Thymus (tissue), 14 donors: ENCODE results near the gene CCK. TPM values are rescaled to one million over a fixed set of nuclear protein-coding genes. Genes with fewer than 3 reads are reported as not detected.

Experiments
- DNase-seq, 9 donors: peaks; one replicate each; pipeline ENCODE4 v3.0.0-alpha.2; 2013; ENCODE audit warnings: low spot score in 9 of 9, low read depth in 6 of 9, missing footprints in 1 of 9
- H3K27ac ChIP-seq, 2 donors: one replicate each; pipeline ENCODE4 v1.5.1; 2013; ENCODE audit warnings: control low read depth in 1 of 2, low read depth in 1 of 2, low read length in 1 of 2, mild to moderate bottlenecking in 1 of 2, moderate library complexity in 1 of 2
- H3K27me3 ChIP-seq, 2 donors: one replicate each; pipeline ENCODE4 v1.5.1; 2013; ENCODE audit warnings: low read length in 1 of 2; ENCODE audit not compliant: control insufficient read depth in 2 of 2, insufficient read depth in 1 of 2
- H3K36me3 ChIP-seq, 2 donors: one replicate each; pipeline ENCODE4 v1.5.1; 2013; ENCODE audit warnings: low read length in 1 of 2, mild to moderate bottlenecking in 1 of 2, moderate library complexity in 1 of 2; ENCODE audit not compliant: control insufficient read depth in 2 of 2, insufficient read depth in 2 of 2
- H3K4me1 ChIP-seq, 2 donors: one replicate each; pipeline ENCODE4 v1.5.1; 2013; ENCODE audit warnings: low read length in 2 of 2; ENCODE audit not compliant: control insufficient read depth in 2 of 2, insufficient read depth in 2 of 2
- H3K4me3 ChIP-seq, 2 donors: one replicate each; pipeline ENCODE4 v1.5.1; 2013; ENCODE audit warnings: low read length in 2 of 2, control low read depth in 1 of 2, mild to moderate bottlenecking in 1 of 2
- H3K9me3 ChIP-seq, 2 donors: one replicate each; pipeline ENCODE4 v1.5.1; 2013; ENCODE audit warnings: low read length in 1 of 2, mild to moderate bottlenecking in 1 of 2; ENCODE audit not compliant: control insufficient read depth in 2 of 2, insufficient read depth in 1 of 2
- WGBS: extraction: QIAGEN DNeasy Blood & Tissue Kit; methylation state at CpG from one replicate; pipeline ENCODE4 v1.1.7; 2013; 5-methylcytosine and 5-hydroxymethylcytosine counted together
- long read RNA-seq, 10 donors: transcript quantifications; one replicate each; lab custom pipeline, GENCODE V29; 2026
- polyA plus RNA-seq: library from polyadenylated mRNA; stranded (reverse); fragments of 200-250 nt; gene quantifications from one replicate; pipeline ENCODE4 v1.2.3, GENCODE V29; 2013
- total RNA-seq: library from RNA; stranded (reverse); fragments of 120-200 nt; gene quantifications from one replicate; pipeline ENCODE4 v1.2.4, GENCODE V29; 2013
- donor health status: healthy.

Gene CCK, protein sequence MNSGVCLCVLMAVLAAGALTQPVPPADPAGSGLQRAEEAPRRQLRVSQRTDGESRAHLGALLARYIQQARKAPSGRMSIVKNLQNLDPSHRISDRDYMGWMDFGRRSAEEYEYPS
- total RNA-seq (2.2 TPM), polyA plus RNA-seq (9.0 TPM)
- long read RNA-seq, donor 1, result 0 reads
- long read RNA-seq, donor 2, partial matches to known transcripts, result 0 of 1 reads
- long read RNA-seq, donor 2, other reads (novel, unspliced or antisense), result 0 of 1 reads
- long read RNA-seq, donor 3, result 0 reads
- long read RNA-seq, donor 4, result 0 reads
- long read RNA-seq, donor 5, partial matches to known transcripts, result 0 of 1 reads
- long read RNA-seq, donor 5, other reads (novel, unspliced or antisense), result 0 of 1 reads
- long read RNA-seq, donor 6, partial matches to known transcripts, result 0 of 1 reads
- long read RNA-seq, donor 6, other reads (novel, unspliced or antisense), result 0 of 1 reads
- long read RNA-seq, donor 7, partial matches to known transcripts, result 0 of 2 reads
- long read RNA-seq, donor 7, other reads (novel, unspliced or antisense), result 0 of 2 reads
- long read RNA-seq, donor 8, result 0 reads
- long read RNA-seq, donor 9, result 0 reads
- long read RNA-seq, donor 10, result 0 reads

GRCh38 chr3:42266085-42266484, at the start of gene CCK:
Gene CCK (minus strand): TSS chr3:42266185. CDS start chr3:42263630, 2,555 bp downstream.
- peaks cover 0 to 22% of the 10 kb centered on the region in 2 donors for H3K4me1 ChIP-seq
- 64% methylated on average over 16 of the region's 16 CpGs for WGBS
- H3K27me3 ChIP-seq, result peaks cover 47 to 81% of the 10 kb centered on the region in 2 donors
- H3K9me3 ChIP-seq, result peaks cover 3 to 13% of the 10 kb centered on the region in 2 donors
- no peak within 1 kb of the TSS for H3K27ac ChIP-seq
- H3K4me3 ChIP-seq, result no peak within 1 kb of the TSS
- DNase-seq, result no peak
- no peaks in the 10 kb centered on the region for H3K36me3 ChIP-seq

- DNase-seq, result no peak
- H3K36me3 ChIP-seq, result no peaks in the 10 kb centered on the region
- H3K4me1 ChIP-seq, result no peaks in the 10 kb centered on the region
- no peak overlapping the region for H3K4me3 ChIP-seq
- WGBS, result 78% methylated on average over 2 of the region's 2 CpGs
- no peak overlapping the region for H3K27ac ChIP-seq
- peaks cover 0 to 6% of the 10 kb centered on the region in 2 donors for H3K9me3 ChIP-seq
- no peaks in the 10 kb centered on the region for H3K27me3 ChIP-seq
These were observed 48.4 kb upstream of the CCK start for GRCh38 chr3:42314411-42314810.

DNA sequence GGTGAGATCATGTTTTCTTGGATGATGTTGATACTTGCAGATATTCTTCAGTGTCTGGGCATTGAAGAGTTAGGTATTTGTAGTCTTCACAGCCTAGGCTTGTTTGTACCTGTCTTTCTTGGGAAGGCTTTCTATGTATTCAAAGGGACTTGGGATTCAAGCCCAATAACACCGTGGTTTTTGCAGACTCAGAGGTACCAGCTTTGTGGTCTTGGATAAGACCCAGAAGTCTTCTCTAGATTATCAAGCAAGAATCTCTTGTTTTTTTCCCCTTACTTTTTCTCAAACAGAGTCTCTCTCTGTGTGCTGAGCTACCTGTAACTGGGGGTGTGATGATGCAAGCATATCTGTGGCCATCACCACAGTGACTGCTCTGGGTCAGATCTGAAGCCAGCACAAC, 42.7 kb upstream of the CCK start:
- Histone ChIP-seq H3K36me3 (no peaks in the 10 kb centered on the region), H3K27ac (no peak overlapping the region), H3K4me3 (no peak overlapping the region), H3K9me3 (no peaks in the 10 kb centered on the region), H3K4me1 (peaks cover 0 to 4% of the 10 kb centered on the region in 2 donors), H3K27me3 (no peaks in the 10 kb centered on the region)
- 88% methylated on average over 1 of the region's 1 CpG for WGBS
- no peak for DNase-seq

DNA sequence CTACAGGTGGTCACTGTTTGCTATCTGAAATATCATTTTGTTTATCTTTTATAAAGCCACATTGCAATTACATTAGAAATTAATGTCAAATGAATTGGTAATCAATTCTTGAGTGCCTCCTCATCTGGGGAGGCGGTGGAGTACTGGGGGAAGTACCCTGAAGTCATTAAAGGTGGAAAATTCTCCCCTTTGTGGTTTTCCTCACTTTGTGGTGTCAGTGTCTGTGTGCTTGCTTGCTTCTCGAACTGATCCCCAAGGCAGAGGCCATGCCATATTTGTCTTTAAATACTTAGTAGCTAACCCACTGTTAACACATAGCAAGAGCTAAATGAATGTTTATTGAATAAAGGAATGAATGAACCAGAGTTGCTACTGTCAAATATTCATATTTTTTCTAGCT, 40.5 kb upstream of the CCK start:
- H3K9me3 ChIP-seq, result no peaks in the 10 kb centered on the region
- peaks cover 0 to 13% of the 10 kb centered on the region in 2 donors for H3K4me1 ChIP-seq
- H3K27me3 ChIP-seq, result no peaks in the 10 kb centered on the region
- no peak overlapping the region for H3K27ac ChIP-seq
- no peak for DNase-seq
- no peak overlapping the region for H3K4me3 ChIP-seq
- 40% methylated on average over 2 of the region's 2 CpGs for WGBS
- no peaks in the 10 kb centered on the region for H3K36me3 ChIP-seq

DNA sequence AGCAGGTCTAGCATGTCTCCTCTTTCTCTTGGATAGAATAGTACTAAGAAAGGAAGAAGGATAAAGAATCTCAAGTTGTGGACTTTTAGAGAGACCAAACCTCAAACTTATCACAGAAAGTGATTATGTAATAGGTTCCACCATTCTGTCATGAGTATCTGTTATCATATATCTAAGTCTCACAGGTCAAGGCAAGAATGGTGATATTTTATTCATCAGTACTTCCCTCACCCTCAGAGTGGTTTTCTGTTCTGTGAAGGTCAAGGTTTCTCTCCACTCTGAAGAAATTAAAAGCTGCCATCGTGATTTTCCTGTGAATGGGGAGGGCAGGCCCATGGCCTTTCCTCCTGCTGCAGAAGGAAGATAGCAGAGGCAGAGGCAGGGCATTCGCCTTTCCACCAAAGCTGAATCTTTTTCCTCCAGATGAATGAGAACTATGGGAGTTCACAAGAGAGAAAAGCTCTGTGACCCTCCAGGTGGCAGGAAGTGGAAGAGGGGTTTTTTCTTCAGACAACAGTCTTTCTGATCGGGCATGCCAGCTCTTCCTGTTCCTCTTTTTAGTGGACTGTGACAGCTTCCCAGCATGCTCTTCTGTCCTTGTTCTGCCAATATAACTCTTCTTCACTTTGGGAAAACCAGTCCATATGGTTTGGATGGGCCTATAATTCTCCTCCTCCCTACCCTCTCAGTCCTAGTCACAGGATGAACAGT, 37.1 kb upstream of the CCK start:
- WGBS, result 2% methylated on average over 3 of the region's 3 CpGs
- Histone ChIP-seq H3K27me3 (no peaks in the 10 kb centered on the region), H3K4me1 (peaks cover 0 to 16% of the 10 kb centered on the region in 2 donors), H3K27ac (no peak overlapping the region), H3K4me3 (no peak overlapping the region), H3K9me3 (no peaks in the 10 kb centered on the region), H3K36me3 (no peaks in the 10 kb centered on the region)
- DNase-seq, result peak in 5 of 9 donors; percentile 1 to 51 (median 10)

DNA sequence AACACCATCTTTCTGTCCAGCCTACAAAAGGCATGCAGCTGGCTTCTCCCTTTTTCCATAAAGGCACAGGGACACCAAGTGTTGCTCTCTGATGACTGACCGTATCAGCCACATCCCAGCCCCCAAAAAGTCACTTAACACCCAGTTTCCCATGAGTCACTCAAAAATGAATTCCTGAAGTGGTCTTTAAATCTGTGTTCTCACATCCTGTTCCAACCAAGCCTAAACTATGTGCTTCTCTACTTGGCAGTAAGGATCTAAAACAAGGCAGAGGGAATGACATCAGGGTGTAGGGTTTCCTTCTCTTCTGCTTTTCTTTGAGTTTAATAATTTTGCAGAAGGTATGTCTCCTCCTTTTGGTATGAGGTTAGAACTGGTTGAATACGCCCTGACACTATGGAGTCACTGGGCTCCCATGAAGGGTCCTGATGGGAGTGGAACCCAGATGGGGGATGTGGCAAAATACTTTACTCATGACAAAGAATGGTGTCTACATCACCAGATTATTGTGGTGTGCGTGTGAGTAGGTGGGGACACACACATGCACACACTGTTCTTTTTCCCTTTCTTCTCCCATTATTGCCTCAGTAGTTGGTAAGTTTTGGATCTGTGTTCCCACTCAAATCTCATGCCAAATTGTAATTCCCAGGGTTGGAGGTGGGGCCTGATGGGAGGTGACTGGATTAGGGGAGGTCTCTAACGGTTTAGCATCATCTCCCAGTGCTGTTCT, 35.6 kb upstream of the CCK start:
- Histone ChIP-seq H3K36me3 (no peaks in the 10 kb centered on the region), H3K27ac (no peak overlapping the region), H3K4me3 (no peak overlapping the region), H3K9me3 (no peaks in the 10 kb centered on the region), H3K27me3 (no peaks in the 10 kb centered on the region), H3K4me1 (peaks cover 0 to 16% of the 10 kb centered on the region in 2 donors)
- WGBS, result 79% methylated on average over 4 of the region's 4 CpGs
- no peak for DNase-seq

- Histone ChIP-seq H3K4me1 (peaks cover 0 to 16% of the 10 kb centered on the region in 2 donors), H3K27ac (no peak overlapping the region), H3K9me3 (no peaks in the 10 kb centered on the region), H3K27me3 (no peaks in the 10 kb centered on the region), H3K36me3 (no peaks in the 10 kb centered on the region), H3K4me3 (no peak overlapping the region)
- DNase-seq, result no peak
- WGBS, result 91% methylated on average over 3 of the region's 3 CpGs
These were observed 34.8 kb upstream of the CCK start for GRCh38 chr3:42300778-42301177.

- H3K4me1 ChIP-seq, result peaks cover 0 to 16% of the 10 kb centered on the region in 2 donors
- H3K27me3 ChIP-seq, result no peaks in the 10 kb centered on the region
- peak in 8 of 9 donors; percentile 34 to 79 (median 58) for DNase-seq
- no peak overlapping the region for H3K4me3 ChIP-seq
- WGBS, result 51% methylated on average over 3 of the region's 3 CpGs
- no peaks in the 10 kb centered on the region for H3K9me3 ChIP-seq
- H3K36me3 ChIP-seq, result no peaks in the 10 kb centered on the region
- no peak overlapping the region for H3K27ac ChIP-seq
These were observed 34.0 kb upstream of the CCK start for GRCh38 chr3:42300013-42300412.
